ENCODE results near the gene SLC2A4RG.

DNA sequence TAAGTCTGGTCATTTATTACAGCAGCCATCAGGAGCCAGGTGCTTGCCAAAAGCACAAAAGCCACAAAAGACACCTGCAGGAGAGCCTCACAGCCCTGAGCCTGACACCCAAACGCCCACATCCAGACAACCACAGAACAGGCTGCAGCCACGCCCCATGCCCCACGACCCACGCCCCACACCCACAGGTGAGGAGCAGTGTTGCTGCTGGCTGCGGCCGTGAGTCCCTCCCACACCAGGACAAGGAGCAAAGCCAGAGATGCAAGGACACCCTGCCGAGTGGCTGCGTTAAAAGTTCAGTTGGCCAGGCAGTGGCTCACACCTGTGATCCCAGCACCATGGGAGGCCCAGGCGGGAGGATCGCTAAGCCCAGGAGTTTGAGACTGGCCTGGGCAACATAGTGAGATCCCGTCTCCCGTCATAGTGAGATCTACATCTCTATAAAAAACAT, 43.0 kb downstream of the SLC2A4RG start:
- TF ChIP-seq, protein P1, sequence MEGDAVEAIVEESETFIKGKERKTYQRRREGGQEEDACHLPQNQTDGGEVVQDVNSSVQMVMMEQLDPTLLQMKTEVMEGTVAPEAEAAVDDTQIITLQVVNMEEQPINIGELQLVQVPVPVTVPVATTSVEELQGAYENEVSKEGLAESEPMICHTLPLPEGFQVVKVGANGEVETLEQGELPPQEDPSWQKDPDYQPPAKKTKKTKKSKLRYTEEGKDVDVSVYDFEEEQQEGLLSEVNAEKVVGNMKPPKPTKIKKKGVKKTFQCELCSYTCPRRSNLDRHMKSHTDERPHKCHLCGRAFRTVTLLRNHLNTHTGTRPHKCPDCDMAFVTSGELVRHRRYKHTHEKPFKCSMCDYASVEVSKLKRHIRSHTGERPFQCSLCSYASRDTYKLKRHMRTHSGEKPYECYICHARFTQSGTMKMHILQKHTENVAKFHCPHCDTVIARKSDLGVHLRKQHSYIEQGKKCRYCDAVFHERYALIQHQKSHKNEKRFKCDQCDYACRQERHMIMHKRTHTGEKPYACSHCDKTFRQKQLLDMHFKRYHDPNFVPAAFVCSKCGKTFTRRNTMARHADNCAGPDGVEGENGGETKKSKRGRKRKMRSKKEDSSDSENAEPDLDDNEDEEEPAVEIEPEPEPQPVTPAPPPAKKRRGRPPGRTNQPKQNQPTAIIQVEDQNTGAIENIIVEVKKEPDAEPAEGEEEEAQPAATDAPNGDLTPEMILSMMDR (IDR thresholded peaks at IDR 0.05 in 8 of 11, conservative IDR thresholded peaks at IDR 0.05 in 3 of 11), result no peak
- TF ChIP-seq POLR2A (IDR thresholded peaks at IDR 0.05), result no peak
- TF ChIP-seq POLR2AphosphoS5 (IDR thresholded peaks at IDR 0.05), result no peak

Measured in spleen (tissue), 7 donors.